Measurements from ENCODE around the gene HS3ST5. TPM values are rescaled to one million over a fixed set of nuclear protein-coding genes. Genes with fewer than 3 reads are reported as not detected.

The HS3ST5 gene
- total and polyA plus RNA-seq, 2 experiments from 2014 or later, result not detected

- WGBS, 2 experiments (ENCODE audit: low coverage in 1 of 2, low lambda C conversion rate in 2 of 2, missing lambda C conversion rate in 2 of 2), result 2 to 5% methylated on average over 4 of the region's 4 CpGs
- no peak overlapping the region for H3K4me2 ChIP-seq (ENCODE audit: unreplicated experiment)
- DNase-seq, result peak; percentile 7
These were observed 148.3 kb downstream of the HS3ST5 start for GRCh38 chr6:114194362-114195026.

GRCh38 chr6:114187563-114187962 lies 155.3 kb downstream of the HS3ST5 start:
- Histone ChIP-seq H3K4me3 (no peak overlapping the region), H3K9ac (no peak overlapping the region), H3K4me2 (ENCODE audit: unreplicated experiment) (no peak overlapping the region), H3K36me3 (ENCODE audit: low read depth) (no peaks in the 10 kb centered on the region), H3K27ac (no peak overlapping the region), H3K4me1 (ENCODE audit: insufficient read depth) (no peaks in the 10 kb centered on the region), H3K9me3 (ENCODE audit: low read depth) (no peaks in the 10 kb centered on the region), H3K27me3 (replicated peaks; ENCODE audit: insufficient read depth) (no peaks in the 10 kb centered on the region), H3K9me2 (ENCODE audit: insufficient read depth) (no peaks in the 10 kb centered on the region), H4K20me1 (ENCODE audit: insufficient read depth) (no peaks in the 10 kb centered on the region), H3F3A (ENCODE audit: insufficient read depth) (no peaks in the 10 kb centered on the region), H3K79me2 (ENCODE audit: insufficient read depth) (no peaks in the 10 kb centered on the region), H2AFZ (no peak overlapping the region)
- in situ Hi-C loops (cut with MboI), result no loop called here
- TF ChIP-seq EZH2phosphoT487 (IDR thresholded peaks at IDR 0.05; ENCODE audit: insufficient read depth, low read depth), result no peak
- TF ChIP-seq EZH2 (IDR thresholded peaks at IDR 0.05; ENCODE audit: insufficient read depth, poor library complexity, severe bottlenecking), result no peak
- WGBS, 2 experiments (ENCODE audit: low coverage in 1 of 2, low lambda C conversion rate in 2 of 2, missing lambda C conversion rate in 2 of 2), result 32 to 39% methylated on average over 4 of the region's 4 CpGs
- DNase-seq, result no peak

More at GRCh38 chr6:114194362-114195026, 148.3 kb downstream of the HS3ST5 start:
- Histone ChIP-seq H3K36me3 (ENCODE audit: low read depth) (no peaks in the 10 kb centered on the region), H3K9ac (no peak overlapping the region), H3K4me3 (no peak overlapping the region), H4K20me1 (ENCODE audit: insufficient read depth) (no peaks in the 10 kb centered on the region), H3K4me1 (ENCODE audit: insufficient read depth) (no peaks in the 10 kb centered on the region), H2AFZ (no peak overlapping the region), H3K27me3 (replicated peaks; ENCODE audit: insufficient read depth) (no peaks in the 10 kb centered on the region), H3K9me2 (ENCODE audit: insufficient read depth) (no peaks in the 10 kb centered on the region), H3K27ac (no peak overlapping the region), H3K9me3 (ENCODE audit: low read depth) (no peaks in the 10 kb centered on the region), H3K79me2 (ENCODE audit: insufficient read depth) (no peaks in the 10 kb centered on the region), H3F3A (ENCODE audit: insufficient read depth) (no peaks in the 10 kb centered on the region)
- in situ Hi-C loops (cut with MboI), result no loop called here
- TF ChIP-seq EZH2phosphoT487 (IDR thresholded peaks at IDR 0.05; ENCODE audit: insufficient read depth, low read depth) (no peak), EZH2 (IDR thresholded peaks at IDR 0.05; ENCODE audit: insufficient read depth, poor library complexity, severe bottlenecking) (no peak)

GRCh38 chr6:114181664-114182063 lies 161.2 kb downstream of the HS3ST5 start:
- no peaks in the 10 kb centered on the region for H3K79me2 ChIP-seq (ENCODE audit: insufficient read depth)
- H4K20me1 ChIP-seq (ENCODE audit: insufficient read depth), result no peaks in the 10 kb centered on the region
- 55 to 68% methylated on average over 3 of the region's 3 CpGs for WGBS, 2 experiments (ENCODE audit: low coverage in 1 of 2, low lambda C conversion rate in 2 of 2, missing lambda C conversion rate in 2 of 2)
- H3K27me3 ChIP-seq (replicated peaks; ENCODE audit: insufficient read depth), result no peaks in the 10 kb centered on the region
- no peaks in the 10 kb centered on the region for H3K36me3 ChIP-seq (ENCODE audit: low read depth)
- no peak overlapping the region for H3K9ac ChIP-seq
- no peak overlapping the region for H3K27ac ChIP-seq
- H2AFZ ChIP-seq, result no peak overlapping the region
- TF ChIP-seq EZH2phosphoT487 (IDR thresholded peaks at IDR 0.05; ENCODE audit: insufficient read depth, low read depth), result no peak
- no peak for DNase-seq
- H3K4me3 ChIP-seq, result no peak overlapping the region
- H3K9me2 ChIP-seq (ENCODE audit: insufficient read depth), result no peaks in the 10 kb centered on the region
- in situ Hi-C loops (cut with MboI), result no loop called here
- H3K9me3 ChIP-seq (ENCODE audit: low read depth), result no peaks in the 10 kb centered on the region
- no peaks in the 10 kb centered on the region for H3K4me1 ChIP-seq (ENCODE audit: insufficient read depth)
- H3K4me2 ChIP-seq (ENCODE audit: unreplicated experiment), result no peak overlapping the region
- no peaks in the 10 kb centered on the region for H3F3A ChIP-seq (ENCODE audit: insufficient read depth)

GRCh38 chr6:114179411-114179810 lies 163.4 kb downstream of the HS3ST5 start:
- H3K4me2 ChIP-seq (ENCODE audit: unreplicated experiment), result no peak overlapping the region
- TF ChIP-seq EZH2 (IDR thresholded peaks at IDR 0.05; ENCODE audit: insufficient read depth, poor library complexity, severe bottlenecking), result no peak
- no peak for TF ChIP-seq EZH2phosphoT487 (IDR thresholded peaks at IDR 0.05; ENCODE audit: insufficient read depth, low read depth)
- H3K9ac ChIP-seq, result no peak overlapping the region
- H3K36me3 ChIP-seq (ENCODE audit: low read depth), result no peaks in the 10 kb centered on the region
- WGBS, 2 experiments (ENCODE audit: low coverage in 1 of 2, low lambda C conversion rate in 2 of 2, missing lambda C conversion rate in 2 of 2), result 61 to 78% methylated on average over 1 of the region's 1 CpG
- H3K27me3 ChIP-seq (replicated peaks; ENCODE audit: insufficient read depth), result no peaks in the 10 kb centered on the region
- H4K20me1 ChIP-seq (ENCODE audit: insufficient read depth), result no peaks in the 10 kb centered on the region
- H3K4me3 ChIP-seq, result no peak overlapping the region
- no peak overlapping the region for H2AFZ ChIP-seq
- H3K9me2 ChIP-seq (ENCODE audit: insufficient read depth), result no peaks in the 10 kb centered on the region
- in situ Hi-C loops (cut with MboI), result no loop called here
- DNase-seq, result no peak
- no peak overlapping the region for H3K27ac ChIP-seq
- H3K9me3 ChIP-seq (ENCODE audit: low read depth), result no peaks in the 10 kb centered on the region
- H3K4me1 ChIP-seq (ENCODE audit: insufficient read depth), result no peaks in the 10 kb centered on the region
- no peaks in the 10 kb centered on the region for H3F3A ChIP-seq (ENCODE audit: insufficient read depth)
- no peaks in the 10 kb centered on the region for H3K79me2 ChIP-seq (ENCODE audit: insufficient read depth)

Measured in GM23248 (cell line).